ENCODE data around the gene SLC22A17.
"Not testable (repeated sequence)": the region's sequence is repeated elsewhere in the genome, so short reads cannot be mapped to it uniquely, and the experiment has no call there.

The SLC22A17 gene

DNA sequence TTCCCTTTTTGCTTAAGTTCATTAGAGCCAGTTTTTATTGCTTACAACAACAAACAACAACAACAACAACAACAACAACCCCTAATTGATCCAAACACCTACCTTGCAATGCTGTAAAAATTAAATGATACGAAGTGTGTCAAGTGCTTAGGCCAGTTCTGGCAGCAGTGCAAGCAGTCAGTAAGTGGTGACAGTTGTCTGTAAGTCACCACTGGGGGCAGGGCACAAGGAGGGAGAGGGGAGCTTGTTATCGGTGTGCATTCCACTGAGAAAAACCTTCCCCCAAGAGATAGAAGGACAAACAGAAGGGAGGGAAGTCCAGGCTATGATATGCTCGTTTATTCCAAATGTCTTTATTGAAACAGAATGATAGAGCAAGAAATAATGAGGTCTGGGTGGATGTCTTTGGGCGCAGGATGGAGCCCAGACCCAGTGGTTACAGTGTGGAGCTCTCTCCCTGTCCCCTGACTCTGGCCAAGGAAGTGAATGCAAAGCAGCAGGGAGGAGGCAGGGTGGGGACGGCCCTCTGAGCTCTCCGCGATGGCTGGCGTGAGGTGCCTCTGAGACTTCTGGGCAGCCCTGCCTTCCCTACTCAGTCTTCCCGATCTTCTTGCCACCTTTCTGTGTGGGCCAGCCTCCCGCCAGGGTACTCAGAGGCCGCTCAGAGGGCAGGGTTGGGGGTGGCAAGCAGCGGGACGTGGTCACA is 6.5 kb downstream of the SLC22A17 start:
- TF ChIP-seq, protein P1, sequence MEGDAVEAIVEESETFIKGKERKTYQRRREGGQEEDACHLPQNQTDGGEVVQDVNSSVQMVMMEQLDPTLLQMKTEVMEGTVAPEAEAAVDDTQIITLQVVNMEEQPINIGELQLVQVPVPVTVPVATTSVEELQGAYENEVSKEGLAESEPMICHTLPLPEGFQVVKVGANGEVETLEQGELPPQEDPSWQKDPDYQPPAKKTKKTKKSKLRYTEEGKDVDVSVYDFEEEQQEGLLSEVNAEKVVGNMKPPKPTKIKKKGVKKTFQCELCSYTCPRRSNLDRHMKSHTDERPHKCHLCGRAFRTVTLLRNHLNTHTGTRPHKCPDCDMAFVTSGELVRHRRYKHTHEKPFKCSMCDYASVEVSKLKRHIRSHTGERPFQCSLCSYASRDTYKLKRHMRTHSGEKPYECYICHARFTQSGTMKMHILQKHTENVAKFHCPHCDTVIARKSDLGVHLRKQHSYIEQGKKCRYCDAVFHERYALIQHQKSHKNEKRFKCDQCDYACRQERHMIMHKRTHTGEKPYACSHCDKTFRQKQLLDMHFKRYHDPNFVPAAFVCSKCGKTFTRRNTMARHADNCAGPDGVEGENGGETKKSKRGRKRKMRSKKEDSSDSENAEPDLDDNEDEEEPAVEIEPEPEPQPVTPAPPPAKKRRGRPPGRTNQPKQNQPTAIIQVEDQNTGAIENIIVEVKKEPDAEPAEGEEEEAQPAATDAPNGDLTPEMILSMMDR (IDR thresholded peaks at IDR 0.05; ENCODE audit: low read depth, low read length, missing control alignments) = no peak
- H3K4me3 ChIP-seq (replicated peaks; ENCODE audit: low read depth, low read length) = no peak overlapping the region
- no peak for DNase-seq (ENCODE audit: extremely low read depth, low read depth)

GRCh38 chr14:23344481-23344880 is 8.2 kb downstream of the SLC22A17 start:
- H3K4me3 ChIP-seq (replicated peaks; ENCODE audit: low read depth, low read length) = no peak overlapping the region
- TF ChIP-seq, protein P1 (IDR thresholded peaks at IDR 0.05; ENCODE audit: low read depth, low read length, missing control alignments) = peak; percentile 13
- DNase-seq (ENCODE audit: extremely low read depth, low read depth) = no peak

GRCh38 chr14:23339506-23340268 is 13.0 kb downstream of the SLC22A17 start:
- no peak for DNase-seq (ENCODE audit: extremely low read depth, low read depth)
- no peak overlapping the region for H3K4me3 ChIP-seq (replicated peaks; ENCODE audit: low read depth, low read length)
- TF ChIP-seq, protein P1 (IDR thresholded peaks at IDR 0.05; ENCODE audit: low read depth, low read length, missing control alignments) = no peak

- no peak overlapping the region for H3K4me3 ChIP-seq (replicated peaks; ENCODE audit: low read depth, low read length)
- no peak for DNase-seq (ENCODE audit: extremely low read depth, low read depth)
- TF ChIP-seq, protein P1 (IDR thresholded peaks at IDR 0.05; ENCODE audit: low read depth, low read length, missing control alignments) = no peak
Measured at GRCh38 chr14:23335623-23336022, 17.1 kb downstream of the SLC22A17 start.

GRCh38 chr14:23327947-23328744 is 24.5 kb downstream of the SLC22A17 start:
- TF ChIP-seq, protein P1 (IDR thresholded peaks at IDR 0.05; ENCODE audit: low read depth, low read length, missing control alignments) = peak; percentile 81
- peak; percentile 65 for DNase-seq (ENCODE audit: extremely low read depth, low read depth)
- no peak overlapping the region for H3K4me3 ChIP-seq (replicated peaks; ENCODE audit: low read depth, low read length)

DNA sequence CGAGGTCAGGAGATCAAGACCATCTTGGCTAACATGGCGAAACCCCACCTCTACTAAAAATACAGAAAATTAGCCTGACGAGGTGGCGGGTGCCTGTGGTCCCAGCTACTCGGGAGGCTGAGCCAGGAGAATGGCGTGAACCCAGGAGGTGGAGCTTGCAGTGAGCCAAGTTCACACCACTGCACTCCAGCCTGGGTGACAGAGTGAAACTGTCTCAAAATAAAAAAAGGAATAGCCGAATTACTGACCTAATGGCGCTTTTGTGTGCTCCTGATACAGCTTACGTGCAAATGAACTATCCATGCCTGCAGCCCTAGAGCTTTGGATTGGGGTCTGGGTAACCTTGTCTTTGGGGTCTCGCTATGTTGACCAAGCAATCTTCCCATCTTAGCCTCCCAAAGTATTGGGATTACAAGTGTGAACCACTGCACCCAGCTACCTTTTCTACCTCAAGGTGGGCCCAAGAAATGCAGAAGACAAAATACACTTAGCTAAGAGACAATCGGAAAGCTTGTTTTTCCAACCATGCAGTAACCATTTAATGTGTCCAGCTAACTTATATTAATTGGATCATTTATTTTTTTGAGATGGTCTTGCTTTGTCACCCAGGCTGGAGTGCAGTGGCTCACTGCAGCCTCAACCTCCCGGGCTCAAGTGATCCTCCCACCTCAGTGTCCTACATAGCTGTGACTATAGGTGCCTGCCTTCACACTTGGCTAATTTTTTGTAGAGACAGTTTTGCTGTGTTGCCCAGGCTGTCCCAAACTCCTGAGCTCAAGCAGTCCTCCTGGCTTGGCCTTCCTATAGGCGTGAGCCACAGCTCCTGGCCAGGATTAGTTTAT is 26.0 kb downstream of the SLC22A17 start:
- DNase-seq (ENCODE audit: extremely low read depth, low read depth) = no peak

GRCh38 chr14:23325746-23326145 is 26.9 kb downstream of the SLC22A17 start:
- not testable (repeated sequence) for DNase-seq (ENCODE audit: extremely low read depth, low read depth); H3K4me3 ChIP-seq (replicated peaks; ENCODE audit: low read depth, low read length)

More for the DNA sequence above, 26.0 kb downstream of the SLC22A17 start:
- TF ChIP-seq, protein P1 (IDR thresholded peaks at IDR 0.05; ENCODE audit: low read depth, low read length, missing control alignments) = no peak
- H3K4me3 ChIP-seq (replicated peaks; ENCODE audit: low read depth, low read length) = no peak overlapping the region
